CD4-positive, alpha-beta T cell treated with Interleukin-21 for 1 hour (primary cell): ENCODE data around the gene AASS.
"Not testable (repeated sequence)": the region's sequence is repeated elsewhere in the genome, so short reads cannot be mapped to it uniquely, and the experiment has no call there.

Source experiments
- DNase-seq: peaks from one replicate; pipeline ENCODE4 v3.0.0-alpha.2; 2020

Gene AASS

DNA sequence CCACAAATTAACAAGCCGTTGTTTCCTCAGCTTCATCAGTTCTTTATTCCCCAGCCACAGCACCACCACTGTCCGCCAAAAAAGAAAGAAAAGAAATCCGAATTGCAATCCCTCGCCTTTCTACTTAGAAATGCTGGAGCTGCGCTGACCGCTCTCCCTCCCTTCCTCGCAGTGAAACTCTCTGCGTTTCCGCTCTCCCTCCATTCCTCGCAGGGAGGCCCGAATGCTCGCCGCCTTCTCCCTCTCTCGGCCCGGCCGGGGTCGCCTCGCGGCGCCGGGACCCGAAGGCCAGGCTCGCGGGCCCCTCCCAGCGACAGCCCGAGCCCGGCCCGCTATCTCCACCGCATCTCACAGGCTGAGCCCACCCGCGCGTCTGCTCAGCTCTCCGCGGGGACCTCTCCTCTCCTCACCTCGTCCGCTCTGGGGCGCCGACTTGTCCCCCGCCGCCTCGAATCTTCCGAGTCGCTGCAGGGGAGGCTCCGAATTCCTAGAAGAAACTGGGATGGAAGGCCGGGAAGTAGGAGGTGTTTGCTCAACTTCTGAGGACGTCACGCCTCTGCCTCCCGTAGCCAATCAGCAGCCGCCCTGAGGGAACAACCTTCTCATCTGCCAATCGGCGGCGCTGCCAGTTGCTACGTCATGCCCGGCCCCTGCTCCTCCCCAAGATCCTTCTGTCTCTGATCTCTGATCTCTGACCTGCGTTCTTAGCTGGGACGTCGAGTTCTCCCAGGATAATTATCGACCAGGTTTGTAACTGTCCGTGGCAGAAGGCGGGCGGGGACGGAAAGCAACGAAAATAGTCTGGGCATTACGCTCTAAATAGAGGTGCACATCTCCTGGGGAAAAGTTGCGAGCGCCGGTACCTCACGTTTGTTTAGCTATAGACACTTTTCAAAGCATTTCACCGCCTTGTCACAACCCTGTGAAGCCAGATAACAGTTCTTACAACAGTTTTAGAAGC is at the start of gene AASS:
Gene AASS (minus strand): TSS at position 499 of the 961 bp plus-strand sequence. CDS start 10,523 bp downstream, outside the sequence.
- DNase-seq = peak; percentile 80

DNA sequence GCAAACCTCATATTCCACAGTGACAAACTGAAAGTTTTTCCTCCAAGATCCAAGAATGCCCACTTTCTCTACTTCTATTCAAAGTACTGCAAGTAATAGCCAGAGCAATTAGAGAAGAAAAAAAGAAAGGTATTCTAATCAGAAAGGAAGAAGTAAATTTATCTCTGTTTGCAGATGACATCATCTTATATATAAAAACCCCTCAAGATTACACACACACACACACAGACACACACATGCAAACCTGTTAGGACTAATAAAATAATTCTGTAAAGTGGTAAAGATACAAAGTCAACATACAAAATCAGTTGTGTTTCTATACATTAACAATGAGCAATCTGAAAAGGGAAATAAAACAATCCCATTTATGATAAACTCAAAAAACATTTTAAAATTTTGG is 44.7 kb upstream of the AASS start:
- no peak for DNase-seq

DNA sequence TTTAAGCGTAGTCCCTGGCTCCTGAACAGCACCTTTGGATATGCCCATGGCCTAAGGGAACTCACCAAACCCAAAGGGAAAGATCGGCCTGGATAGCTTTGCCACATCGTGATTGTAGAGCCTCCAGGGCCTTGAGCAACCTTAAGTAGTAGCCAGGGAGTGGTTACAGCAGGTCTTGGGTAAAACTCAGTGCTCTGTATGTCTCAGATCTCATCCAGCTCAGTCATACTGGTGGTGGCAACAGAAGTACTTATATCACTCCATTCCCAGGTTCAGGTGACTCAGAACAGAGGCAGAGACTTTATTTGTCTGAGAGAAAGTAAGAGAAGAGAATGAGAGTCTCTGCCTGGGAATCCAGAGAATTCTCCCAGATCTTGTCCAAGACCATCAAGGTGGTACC is 39.1 kb upstream of the AASS start:
- DNase-seq = no peak

DNA sequence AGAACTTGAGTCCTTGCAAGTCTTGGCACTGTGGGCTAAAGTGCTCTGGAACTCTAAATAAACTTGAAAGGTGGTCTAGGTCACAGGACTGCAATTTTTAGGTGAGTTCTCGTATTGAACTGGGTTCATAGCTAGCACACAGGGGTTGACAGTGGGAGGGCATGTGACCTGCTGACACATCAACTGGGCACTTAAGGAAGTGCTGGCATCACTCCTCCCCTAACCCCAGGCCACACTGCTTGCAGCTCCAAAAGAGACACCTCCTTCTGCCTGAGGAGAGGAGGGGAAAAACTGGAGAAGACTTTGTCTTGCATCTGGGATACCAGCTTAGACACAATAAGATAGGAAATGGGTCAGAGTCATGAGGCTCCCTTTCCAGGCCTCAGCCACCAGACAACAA is 38.0 kb upstream of the AASS start:
- DNase-seq = no peak

DNA sequence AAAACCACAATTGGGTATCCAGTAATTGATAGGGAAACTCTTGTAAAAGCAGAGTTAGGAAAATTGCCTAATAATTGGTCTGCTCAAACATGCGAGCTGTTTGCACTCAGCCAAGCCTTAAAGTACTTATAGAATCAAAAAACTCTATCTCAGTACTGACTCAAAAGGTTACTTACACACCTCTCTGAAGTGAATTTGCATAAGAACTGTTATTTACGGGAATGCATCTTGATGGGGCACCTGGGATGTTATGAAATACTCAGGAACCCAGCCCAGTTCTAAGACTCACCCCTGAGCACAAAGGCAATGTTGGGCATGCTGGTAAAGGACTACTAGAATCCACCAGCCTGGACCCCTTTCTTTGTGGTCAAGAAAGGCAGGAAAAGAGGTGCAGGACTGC is 28.1 kb upstream of the AASS start:
- DNase-seq = not testable (repeated sequence)

DNA sequence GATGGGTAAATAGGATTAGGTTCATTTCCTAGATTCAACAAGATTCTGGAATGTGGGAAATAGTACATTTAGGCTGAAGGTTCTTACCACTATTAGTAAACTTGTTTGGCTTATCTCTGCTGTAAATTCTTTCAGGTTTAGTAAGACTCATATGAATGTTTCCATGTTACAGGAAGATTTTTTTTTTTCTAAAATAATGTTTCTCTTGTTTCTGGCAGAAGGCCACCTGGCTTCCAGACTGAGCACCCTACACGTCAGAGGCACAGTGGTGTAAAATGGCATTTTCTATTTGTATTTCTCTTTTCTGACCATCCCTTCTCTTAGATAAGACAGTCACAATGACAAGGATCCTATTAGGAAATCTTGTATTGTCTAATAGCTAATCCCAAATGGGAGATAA is 22.7 kb upstream of the AASS start:
- DNase-seq = no peak

DNA sequence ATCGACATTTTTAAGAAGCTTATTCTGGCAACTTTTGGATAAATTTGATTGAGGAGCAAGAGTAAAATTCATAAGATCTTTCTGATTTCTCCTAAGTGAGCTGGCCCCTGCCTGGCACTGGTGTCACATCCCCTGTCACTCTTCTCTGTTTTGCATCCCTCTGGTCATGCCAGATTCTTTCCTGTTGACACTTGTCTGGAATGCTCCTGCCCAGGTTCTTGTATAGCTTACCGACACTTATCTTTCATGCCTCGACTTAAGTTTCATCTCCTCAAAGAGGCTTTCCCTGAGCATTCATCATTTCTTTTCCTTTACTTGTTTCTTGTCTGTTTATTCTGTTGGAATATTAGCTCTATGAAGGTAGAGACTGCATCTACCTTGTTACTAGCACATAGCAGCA is 22.2 kb upstream of the AASS start:
- DNase-seq = no peak

DNA sequence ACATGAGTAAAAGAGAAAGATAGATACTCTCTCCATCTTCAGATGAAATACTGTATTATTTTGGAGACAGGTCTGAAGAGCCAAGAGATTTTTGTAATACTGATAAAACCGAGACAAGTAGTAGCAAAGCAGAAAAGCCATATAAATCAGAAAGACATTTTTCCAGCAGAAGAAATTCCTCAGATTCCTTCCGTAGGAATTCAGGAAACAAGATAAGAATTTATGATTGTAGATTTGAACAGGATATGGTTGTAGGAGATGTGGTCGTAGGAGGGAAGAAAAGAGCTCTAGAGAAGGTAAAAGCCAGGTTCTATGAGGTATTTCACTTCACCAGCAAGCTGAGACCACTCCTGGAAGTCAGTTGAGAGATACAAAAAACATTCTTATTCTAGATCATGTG is 17.6 kb upstream of the AASS start:
- DNase-seq = no peak

DNA sequence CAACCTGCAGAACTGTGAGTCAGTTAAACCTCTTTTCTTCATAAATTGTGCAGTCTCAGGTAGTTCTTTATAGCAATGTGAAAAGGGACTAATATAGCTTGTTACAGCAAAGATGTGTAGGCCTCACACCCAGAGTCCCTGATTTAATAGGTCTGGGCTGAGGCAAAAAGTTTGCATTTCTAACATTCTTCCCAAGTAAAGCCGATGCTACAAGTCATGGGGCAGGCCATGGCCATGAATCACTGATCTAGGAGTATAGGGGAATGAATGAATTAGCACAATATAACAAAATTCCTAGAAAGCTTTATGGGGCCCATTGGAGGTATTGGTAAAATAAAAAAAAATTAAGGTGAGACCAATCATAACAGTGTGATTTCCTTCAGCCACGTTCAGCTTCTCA is 11.5 kb upstream of the AASS start:
- DNase-seq = no peak

DNA sequence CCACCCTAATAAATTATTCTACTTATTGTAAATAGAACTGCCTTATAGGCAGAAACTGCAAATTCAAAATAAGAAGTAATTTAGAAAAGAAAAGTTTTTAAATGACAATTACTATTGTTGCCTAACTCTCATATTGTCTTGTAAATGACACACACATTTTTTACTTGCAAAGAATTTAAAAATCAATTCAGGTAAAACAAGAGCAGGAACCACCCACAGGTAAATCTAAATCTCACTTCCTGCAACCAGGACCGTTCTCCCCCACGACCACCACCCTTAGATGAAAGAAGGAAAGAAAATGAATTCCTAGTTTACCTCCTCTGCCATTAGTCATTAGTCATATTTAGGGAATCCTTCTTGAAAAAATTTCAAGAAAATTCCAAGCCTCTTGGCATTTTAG is 4.8 kb upstream of the AASS start:
- no peak for DNase-seq

DNA sequence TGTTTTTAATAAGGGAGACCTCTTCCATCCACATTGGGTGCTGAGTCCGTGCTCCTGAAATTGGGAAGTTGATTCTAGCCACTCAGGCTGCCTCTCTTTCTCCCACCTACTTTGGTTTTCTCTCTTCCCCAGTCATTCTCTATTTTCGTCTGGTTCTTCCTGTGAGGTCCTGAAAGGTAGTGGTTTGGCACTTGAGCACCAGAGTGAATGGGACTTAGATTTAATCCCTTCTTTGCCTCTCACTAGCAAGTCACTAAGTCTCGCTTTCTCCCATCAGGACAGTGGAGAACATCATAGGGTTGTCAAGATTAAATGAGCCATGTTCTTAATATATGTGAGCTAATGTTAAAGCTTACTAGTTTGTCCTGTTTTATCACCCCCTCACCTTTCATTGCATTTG is 4.0 kb upstream of the AASS start:
- no peak for DNase-seq

DNA sequence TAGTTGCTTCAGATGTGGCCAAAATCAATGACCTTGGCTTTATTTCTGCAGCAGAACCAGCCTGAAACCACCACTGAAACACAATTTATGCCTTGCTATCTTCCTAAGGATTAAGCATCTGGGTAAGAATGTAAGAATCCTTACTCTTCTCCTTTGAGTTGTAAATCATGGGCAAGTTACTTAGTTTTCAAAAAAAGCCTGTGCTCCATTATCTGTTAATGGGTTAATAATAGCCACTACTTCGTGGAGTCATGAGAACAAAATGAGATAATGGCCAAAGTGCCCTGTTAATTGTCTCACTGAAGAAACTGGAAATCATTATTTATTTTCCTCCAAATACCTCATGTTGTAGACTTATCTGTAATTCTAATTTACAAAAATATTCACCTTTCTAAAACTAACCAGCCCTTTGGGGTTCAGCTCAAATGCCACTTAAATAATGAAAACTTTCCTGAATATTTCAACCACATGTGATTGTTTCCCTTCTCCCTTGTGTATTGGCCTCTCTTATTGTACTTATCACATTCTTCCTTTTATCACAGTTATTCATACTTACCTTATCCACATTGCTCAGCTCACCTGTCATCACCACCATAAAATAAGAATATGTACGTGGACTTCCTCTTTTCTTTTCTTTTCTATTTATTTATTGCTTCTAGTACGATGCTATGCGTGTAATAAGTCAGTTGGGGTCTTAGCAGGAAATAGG is 2.0 kb upstream of the AASS start:
- no peak for DNase-seq

DNA sequence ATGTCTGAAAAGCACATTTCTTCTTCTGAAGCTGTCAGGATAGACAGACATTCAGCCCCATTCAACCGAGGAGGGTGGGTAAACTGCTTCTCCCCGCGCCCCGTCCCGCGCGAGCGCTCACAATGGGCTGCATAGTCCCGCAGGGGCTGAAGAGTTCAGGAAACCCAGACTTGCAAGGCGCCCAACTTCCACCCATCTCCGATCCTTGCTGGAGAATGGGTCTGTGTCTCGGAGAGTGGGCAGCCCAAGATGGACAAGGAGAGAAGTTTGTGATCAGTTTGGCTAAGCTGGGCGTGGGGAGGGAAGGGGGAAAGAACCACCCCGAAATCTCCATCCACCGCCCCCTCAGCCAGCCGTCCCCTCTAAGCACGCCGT is 686 bp downstream of the AASS start:
- DNase-seq = no peak

DNA sequence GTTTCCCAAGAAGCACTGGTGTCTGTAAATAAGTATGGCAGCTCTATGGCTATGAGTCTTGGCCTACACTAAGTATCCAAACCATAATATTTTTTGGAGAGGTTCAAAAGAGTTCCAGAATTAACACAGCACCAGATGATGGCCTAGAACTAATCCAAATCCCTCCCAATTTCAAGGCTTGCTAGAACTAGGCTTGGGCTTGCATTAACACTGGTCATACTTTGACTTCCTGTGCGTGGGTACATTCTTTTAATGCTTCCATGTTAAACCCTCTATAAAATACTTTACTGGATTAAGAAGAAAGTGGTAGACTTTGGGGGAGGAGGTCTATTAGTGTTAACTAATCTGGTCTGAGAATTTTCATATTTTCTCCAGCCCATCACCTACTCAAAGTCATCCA is 3.1 kb downstream of the AASS start:
- no peak for DNase-seq

DNA sequence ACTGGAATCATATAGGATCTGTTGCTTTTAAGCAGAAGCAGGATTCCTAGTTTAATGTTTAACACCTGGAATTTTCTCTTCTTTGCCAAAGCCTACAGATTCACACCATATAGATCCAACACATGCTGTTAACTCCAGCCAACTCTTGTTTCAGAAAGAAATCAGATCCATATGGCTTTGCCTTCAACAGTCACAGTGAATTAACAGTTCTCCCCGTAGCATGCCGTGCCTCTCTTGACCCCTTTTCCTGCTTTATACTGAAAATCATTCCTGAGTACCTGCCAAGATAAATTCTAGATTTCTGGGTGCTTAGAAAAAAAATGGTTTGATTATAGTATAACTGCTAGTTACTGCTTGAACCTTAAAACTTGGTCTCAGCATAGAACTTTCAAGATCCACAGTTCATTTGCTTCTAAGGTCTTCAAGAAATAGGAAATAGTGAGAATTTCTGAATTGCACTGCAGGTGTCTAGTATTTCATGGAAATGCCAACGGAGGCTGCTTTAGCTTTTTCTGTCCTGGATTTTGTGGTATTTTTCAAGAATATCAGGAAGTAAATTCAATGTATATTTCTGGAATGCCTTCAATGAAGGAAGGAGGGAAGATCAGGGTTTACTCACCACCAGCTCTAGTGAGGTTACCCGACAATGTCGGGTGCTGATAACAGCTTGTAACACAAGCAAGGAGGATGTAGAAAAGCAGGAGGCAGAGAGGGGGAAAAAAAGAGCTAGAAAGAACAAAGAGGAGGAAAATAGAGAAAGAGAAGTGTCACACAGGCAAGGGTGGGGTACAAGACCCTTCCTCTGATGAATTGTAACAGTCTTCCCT is 6.6 kb downstream of the AASS start:
- DNase-seq = no peak

DNA sequence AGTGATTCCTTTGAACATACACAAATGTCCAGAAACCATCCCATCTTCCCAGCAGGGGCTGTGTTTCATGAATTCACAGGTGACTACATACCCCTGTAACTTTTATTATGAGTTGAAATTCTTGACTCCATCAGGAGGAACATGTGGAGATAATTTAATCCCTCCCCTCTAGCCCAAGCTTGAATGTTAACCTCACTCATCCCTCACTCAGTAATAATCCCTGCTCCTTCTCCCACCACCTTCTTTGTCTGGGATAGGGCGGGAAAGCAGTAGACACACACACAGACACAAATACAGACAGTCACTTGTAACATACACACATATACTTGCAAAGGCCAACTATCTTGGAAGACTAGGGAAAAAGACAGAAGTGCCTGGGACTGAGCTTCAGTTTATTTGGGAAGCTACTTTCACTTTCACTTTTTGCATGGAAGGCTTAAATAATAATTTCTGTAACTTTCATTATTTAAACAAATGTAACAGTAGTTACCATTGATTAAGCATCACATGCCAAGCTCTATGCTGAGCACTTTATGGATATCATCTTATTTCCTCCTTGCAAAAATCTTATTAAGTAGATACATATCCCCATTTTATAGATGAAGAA is 7.3 kb downstream of the AASS start:
- DNase-seq = no peak

DNA sequence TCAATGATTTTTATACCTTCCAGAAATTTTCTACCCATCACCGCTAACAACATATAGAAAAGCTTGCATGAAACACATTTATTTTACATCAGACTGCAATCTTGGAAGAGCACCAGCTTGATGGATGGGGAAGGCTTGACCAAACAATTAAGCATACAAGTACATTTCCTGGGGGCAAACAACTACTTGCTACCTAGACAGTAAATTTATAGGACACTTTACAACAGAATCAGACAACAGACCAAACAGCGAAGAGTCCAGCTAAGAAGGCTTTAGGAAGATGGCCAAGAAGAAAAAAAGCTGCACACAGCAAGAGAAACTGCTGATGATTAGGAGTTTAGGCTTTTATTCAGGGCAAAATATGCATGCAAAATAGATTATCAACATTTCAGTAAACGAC is 8.0 kb downstream of the AASS start:
- DNase-seq = no peak

DNA sequence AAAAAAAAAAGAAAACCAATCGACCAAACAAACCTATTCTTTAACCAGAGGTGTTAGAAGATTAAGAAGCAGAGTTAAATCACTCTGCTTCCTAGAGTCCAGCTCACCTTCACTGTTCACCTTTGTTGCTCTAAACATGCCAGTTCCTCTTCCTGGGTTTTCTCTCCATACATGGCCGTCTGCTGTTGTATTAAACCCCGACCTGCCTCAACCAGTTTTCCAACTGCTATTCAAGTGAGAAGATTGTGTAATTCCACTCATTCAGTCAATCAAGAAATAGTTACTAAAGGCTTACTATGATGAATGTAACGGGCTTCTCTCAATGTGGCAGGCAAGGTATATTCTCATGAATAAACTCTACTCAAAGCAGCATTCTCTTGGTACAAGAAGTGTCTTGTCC is 8.8 kb downstream of the AASS start:
- no peak for DNase-seq

DNA sequence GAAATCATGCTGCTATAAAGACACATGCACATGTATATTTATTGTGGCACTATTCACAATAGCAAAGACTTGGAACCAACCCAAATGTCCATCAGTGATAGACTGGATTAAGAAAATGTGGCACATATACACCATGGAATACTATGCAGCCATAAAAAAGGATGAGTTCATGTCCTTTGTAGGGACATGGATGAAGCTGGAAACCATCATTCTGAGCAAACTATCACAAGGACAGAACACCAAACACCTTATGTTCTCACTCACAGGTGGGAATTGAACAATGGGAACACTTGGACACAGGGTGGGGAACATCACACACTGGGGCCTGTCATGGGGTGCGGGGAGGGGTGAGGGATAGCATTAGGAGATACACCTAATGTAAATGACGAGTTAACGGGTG is 9.3 kb downstream of the AASS start:
- DNase-seq = not testable (repeated sequence)

DNA sequence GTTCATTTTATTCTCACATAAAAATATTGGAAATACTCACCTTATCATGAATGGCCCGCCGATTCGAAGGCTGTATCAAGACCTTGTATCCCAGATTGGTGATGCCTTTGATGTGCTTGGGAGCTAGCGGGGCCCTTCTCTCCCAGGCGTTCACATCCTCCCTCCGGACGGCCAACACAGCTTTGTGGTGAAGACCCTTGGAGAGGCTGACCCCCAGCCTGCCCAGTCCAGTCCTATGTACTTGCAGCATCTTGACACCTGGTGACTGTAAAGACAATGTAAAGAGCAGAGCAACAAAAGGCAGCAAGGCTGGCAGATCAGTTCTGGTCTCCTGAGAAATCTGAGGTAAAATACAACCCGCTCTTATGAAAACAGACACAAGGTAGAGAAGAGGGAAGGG is 10.6 kb downstream of the AASS start:
- DNase-seq = no peak

DNA sequence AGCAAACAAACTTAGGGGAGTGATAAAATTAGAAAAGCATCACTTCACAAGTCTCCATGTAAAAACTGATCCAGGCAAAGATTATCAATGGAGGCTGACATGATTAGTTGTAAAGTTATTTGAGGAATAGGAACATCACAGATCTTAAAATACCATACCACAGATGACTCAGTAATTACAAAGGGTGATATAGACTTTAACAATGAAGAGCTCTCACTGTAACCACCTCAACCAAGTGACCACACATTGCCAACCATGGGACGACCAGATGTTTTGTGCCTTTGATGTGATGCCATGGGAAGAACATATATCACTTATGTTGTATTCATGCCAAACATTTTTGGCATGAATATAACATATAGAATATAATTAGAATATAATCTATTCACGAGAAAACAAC is 11.7 kb downstream of the AASS start:
- DNase-seq = no peak

DNA sequence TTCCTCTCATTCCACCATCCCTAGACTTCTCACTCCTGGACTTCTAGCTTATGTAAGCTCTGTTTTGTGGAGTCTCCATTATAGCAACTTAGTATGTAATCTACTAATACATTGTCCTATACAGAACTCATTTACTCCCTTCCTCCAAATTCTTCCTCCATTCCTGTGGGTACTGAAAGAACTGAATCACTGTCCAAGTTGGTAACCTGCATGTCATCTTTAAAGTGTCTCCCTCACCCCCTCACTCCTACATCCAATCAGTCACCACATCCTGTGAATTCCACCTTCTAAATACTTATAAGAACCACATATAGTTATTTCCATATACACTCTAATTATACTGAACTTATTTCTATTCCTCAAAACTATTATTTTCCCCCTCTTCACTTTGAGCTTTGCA is 20.3 kb downstream of the AASS start:
- no peak for DNase-seq

DNA sequence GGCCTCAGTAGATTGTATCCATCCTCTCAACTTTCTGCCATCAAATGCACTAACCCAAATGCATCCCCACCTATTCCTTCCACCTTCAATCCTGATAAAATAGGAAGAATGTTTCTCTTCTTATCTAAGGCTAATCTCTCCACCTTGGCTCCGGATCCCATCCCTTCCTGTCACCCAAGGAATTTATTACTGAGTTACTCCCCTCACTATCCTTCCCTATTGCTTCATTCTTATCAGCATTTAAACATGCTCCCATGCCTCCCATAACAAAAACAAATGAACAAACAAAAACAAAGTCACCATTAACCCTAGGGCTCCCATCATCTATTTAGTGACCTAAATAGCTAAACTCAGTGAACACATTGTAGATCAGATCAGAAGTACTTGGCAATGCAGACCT is 25.3 kb downstream of the AASS start:
- no peak for DNase-seq
